ENCODE measurements around the gene GABRG3.

- no peak for TF ChIP-seq CTCF (IDR thresholded peaks at IDR 0.05)
- no peak for TF ChIP-seq POLR2A (IDR thresholded peaks at IDR 0.05)
- TF ChIP-seq POLR2AphosphoS5 (IDR thresholded peaks at IDR 0.05): no peak
- no peak for TF ChIP-seq EP300 (IDR thresholded peaks at IDR 0.05)
Observed at GRCh38 chr15:27574541-27575054, 603.6 kb downstream of the GABRG3 start.
